ENCODE data around the gene ADAMTSL1.

DNA sequence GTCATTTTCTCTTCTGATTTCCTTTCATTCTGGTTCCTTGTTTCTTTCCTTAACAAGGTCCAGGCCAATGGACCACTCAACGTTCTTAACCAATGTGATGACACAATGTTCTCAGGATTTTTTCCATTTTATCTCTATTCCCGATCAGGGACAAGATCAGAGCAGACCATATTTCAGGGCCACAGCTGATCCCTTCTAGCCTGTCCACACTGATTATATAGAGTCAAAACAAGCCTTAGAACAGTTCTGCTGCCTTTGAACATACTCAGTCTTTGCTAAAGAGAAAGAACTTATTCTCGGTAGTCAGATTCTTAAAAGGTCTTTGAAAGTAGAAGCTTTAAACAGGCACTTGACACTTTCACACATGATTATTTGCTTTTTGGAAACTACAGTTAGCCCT is 188.4 kb downstream of the ADAMTSL1 start:
- TF ChIP-seq CTCF (IDR thresholded peaks at IDR 0.05) (no peak), POLR2A (IDR thresholded peaks at IDR 0.05) (no peak)

All from right lobe of liver (tissue), 4 donors.